IMR-90 (cell line): Measurements from ENCODE around the gene SPATA13. TPM values are rescaled to one million over a fixed set of nuclear protein-coding genes. Genes with fewer than 3 reads are reported as not detected.
A peak's percentile ranks its signal among the peaks of the same experiment; 100 is the strongest.

Experiments used
- ATAC-seq: fragments of 200-7000 bp; cut with Tn5 transposase; 2 replicates; pipeline ENCODE4 v1.9.1; 2020; ENCODE audit warnings: low read depth, mild to moderate bottlenecking, moderate library complexity
- BruUV-seq: library from RNA; stranded (reverse); fragments of 400-500 nt; replicated peaks from 2 replicates; lab custom pipeline; 2021; lab: Mats Ljungman, UMichigan
- CTCF ChIA-PET: fragments of 300-600 bp; formaldehyde crosslinking; extraction: SDS; loops from one replicate; lab custom pipeline; 2021; ENCODE audit warnings: antibody characterized with exemption; lab: Yijun Ruan, JAX
- POLR2A ChIA-PET: fragments of 300-600 bp; sonication (Branson Sonifier 250); formaldehyde crosslinking; loops from one replicate; lab custom pipeline; 2022; ENCODE audit warnings: antibody characterized with exemption; ENCODE audit not compliant: unreplicated experiment; lab: Charles Lee
- DNase-seq: peaks from one replicate; pipeline ENCODE4 v3.0.0; 2013
- H2AFZ ChIP-seq: replicated peaks from 2 replicates; pipeline ENCODE3; 2013; ENCODE audit warnings: low read length, mild to moderate bottlenecking; ENCODE audit not compliant: poor library complexity
- H2AK5ac ChIP-seq: 2 replicates; pipeline ENCODE4 v1.6.1; 2013; ENCODE audit warnings: low read depth, low read length, inconsistent platforms
- H2AK9ac ChIP-seq: replicated peaks from 2 replicates; pipeline ENCODE3; 2013; ENCODE audit warnings: mild to moderate bottlenecking, low read depth, low read length, moderate library complexity; ENCODE audit not compliant: poor library complexity
- H2BK120ac ChIP-seq: 2 replicates; pipeline ENCODE4 v1.6.1; 2013; ENCODE audit warnings: low read depth, low read length, inconsistent platforms
- H2BK15ac ChIP-seq: 3 replicates; pipeline ENCODE4 v1.6.1; 2013; ENCODE audit warnings: low read depth, low read length, inconsistent platforms
- H2BK20ac ChIP-seq: 2 replicates; pipeline ENCODE4 v1.6.1; 2013; ENCODE audit warnings: low read depth, mild to moderate bottlenecking, inconsistent platforms, low read length, moderate library complexity
- H2BK5ac ChIP-seq: 2 replicates; pipeline ENCODE4 v1.6.1; 2013; ENCODE audit warnings: mild to moderate bottlenecking, low read depth, low read length, inconsistent platforms; ENCODE audit not compliant: poor library complexity, severe bottlenecking
- H3K14ac ChIP-seq: replicated peaks from 2 replicates; pipeline ENCODE4 v1.6.1; 2013; ENCODE audit warnings: low read depth, low read length, inconsistent platforms
- H3K18ac ChIP-seq: 2 replicates; pipeline ENCODE4 v1.6.1; 2013; ENCODE audit warnings: low read depth, low read length, control low read depth
- H3K23ac ChIP-seq: 2 replicates; pipeline ENCODE4 v1.6.1; 2013; ENCODE audit warnings: low read depth, low read length, inconsistent platforms
- H3K27ac ChIP-seq: 2 replicates; pipeline ENCODE4 v1.5.1; 2013; ENCODE audit warnings: mild to moderate bottlenecking, control low read depth, low read length; ENCODE audit not compliant: insufficient read depth
- H3K27me3 ChIP-seq: 2 replicates; pipeline ENCODE4 v1.6.1; 2013; ENCODE audit warnings: low read length; ENCODE audit not compliant: control insufficient read depth, insufficient read depth
- H3K36me3 ChIP-seq: 2 replicates; pipeline ENCODE4 v1.6.1; 2013; ENCODE audit warnings: low read length, mixed read lengths; ENCODE audit not compliant: control insufficient read depth, insufficient read depth
- H3K4ac ChIP-seq: 2 replicates; pipeline ENCODE4 v1.6.1; 2013; ENCODE audit warnings: low read depth, low read length, inconsistent platforms
- H3K4me1 ChIP-seq: 2 replicates; pipeline ENCODE4 v1.6.1; 2013; ENCODE audit warnings: low read length, mixed read lengths; ENCODE audit not compliant: control insufficient read depth, insufficient read depth
- H3K4me2 ChIP-seq: 2 replicates; pipeline ENCODE4 v1.6.1; 2013; ENCODE audit warnings: low read depth, mild to moderate bottlenecking, control low read depth, low read length, moderate library complexity
- H3K4me3 ChIP-seq: 2 replicates; pipeline ENCODE4 v1.5.1; 2013; ENCODE audit warnings: low read depth, mild to moderate bottlenecking, control low read depth, low read length, moderate library complexity; ENCODE audit not compliant: insufficient read depth
- H3K56ac ChIP-seq: 2 replicates; pipeline ENCODE4 v1.6.1; 2013; ENCODE audit warnings: low read length, inconsistent platforms; ENCODE audit not compliant: insufficient read depth; ENCODE audit errors: extremely low read depth
- H3K79me1 ChIP-seq, 2 experiments: 2 replicates each; pipeline ENCODE4 v1.6.1; 2013; ENCODE audit warnings: low read length in 2 of 2, inconsistent platforms in 1 of 2, low read depth in 1 of 2
- H3K9ac ChIP-seq: 2 replicates; pipeline ENCODE4 v1.6.1; 2013; ENCODE audit warnings: low read depth, low read length, control low read depth
- H3K9me1 ChIP-seq: 2 replicates; pipeline ENCODE4 v1.6.1; 2013; ENCODE audit warnings: low read length, inconsistent platforms; ENCODE audit not compliant: insufficient read depth
- H3K9me3 ChIP-seq: 2 replicates; pipeline ENCODE4 v1.6.1; 2013; ENCODE audit warnings: low read length; ENCODE audit not compliant: control insufficient read depth, insufficient read depth
- H4K20me1 ChIP-seq: 2 replicates; pipeline ENCODE4 v1.6.1; 2013; ENCODE audit warnings: low read length, inconsistent platforms; ENCODE audit not compliant: insufficient read depth
- H4K5ac ChIP-seq: 2 replicates; pipeline ENCODE4 v1.6.1; 2013; ENCODE audit warnings: mild to moderate bottlenecking, low read depth, low read length, control low read depth
- H4K8ac ChIP-seq, 2 experiments: 2 replicates each; pipeline ENCODE4 v1.6.1; 2013; ENCODE audit warnings: low read depth in 2 of 2, low read length in 2 of 2, control low read depth in 1 of 2, inconsistent platforms in 1 of 2
- H4K91ac ChIP-seq: 2 replicates; pipeline ENCODE4 v1.6.1; 2013; ENCODE audit warnings: low read depth, low read length, inconsistent platforms; ENCODE audit not compliant: insufficient read depth
- BHLHE40 ChIP-seq: fragments of 150-350 bp; IDR thresholded peaks from 2 replicates; pipeline ENCODE4 v1.6.1; 2016; ENCODE audit warnings: mild to moderate bottlenecking, low read depth, low read length
- CEBPB ChIP-seq: IDR thresholded peaks from 2 replicates; pipeline ENCODE4 v1.6.1; 2012; ENCODE audit warnings: low read depth, low read length, improper control_type of control experiment
- CHD1 ChIP-seq: IDR thresholded peaks from 2 replicates; pipeline ENCODE4 v1.6.1; 2012; ENCODE audit warnings: low read depth, low read length, improper control_type of control experiment
- CTCF ChIP-seq: conservative IDR thresholded peaks from 2 replicates; pipeline ENCODE4 v1.5.1; 2012; ENCODE audit warnings: mild to moderate bottlenecking, low read depth, low read length, improper control_type of control experiment
- ELK1 ChIP-seq: fragments of 150-350 bp; IDR thresholded peaks from 2 replicates; pipeline ENCODE4 v1.6.1; 2016; ENCODE audit warnings: low read depth, mild to moderate bottlenecking, low read length, moderate library complexity, borderline replicate concordance
- FOS ChIP-seq: fragments of 150-350 bp; IDR thresholded peaks from 2 replicates; pipeline ENCODE4 v1.6.1; 2016; ENCODE audit warnings: low read depth, low read length
- MAZ ChIP-seq: IDR thresholded peaks from 2 replicates; pipeline ENCODE4 v1.6.1; 2012; ENCODE audit warnings: low read depth, mild to moderate bottlenecking, low read length, improper control_type of control experiment, moderate library complexity, borderline replicate concordance
- MXI1 ChIP-seq: IDR thresholded peaks from 2 replicates; pipeline ENCODE4 v1.6.1; 2012; ENCODE audit warnings: low read depth, mild to moderate bottlenecking, low read length, moderate library complexity, borderline replicate concordance
- NFE2L2 ChIP-seq: fragments of 150-350 bp; IDR thresholded peaks from 2 replicates; pipeline ENCODE4 v1.6.1; 2016; ENCODE audit warnings: low read depth, mild to moderate bottlenecking, low read length
- POLR2A ChIP-seq: IDR thresholded peaks from 2 replicates; pipeline ENCODE4 v1.6.1; 2012; ENCODE audit warnings: mild to moderate bottlenecking, low read depth, low read length
- RAD21 ChIP-seq: IDR thresholded peaks from 2 replicates; pipeline ENCODE4 v1.6.1; 2012; ENCODE audit warnings: low read length, improper control_type of control experiment
- RCOR1 ChIP-seq: IDR thresholded peaks from 2 replicates; pipeline ENCODE4 v1.6.1; 2012; ENCODE audit warnings: mild to moderate bottlenecking, low read length, improper control_type of control experiment; ENCODE audit not compliant: insufficient replicate concordance
- RFX5 ChIP-seq: IDR thresholded peaks from 2 replicates; pipeline ENCODE4 v1.8.0; 2012; ENCODE audit warnings: low read depth, mild to moderate bottlenecking, low read length, moderate library complexity
- SMC3 ChIP-seq: fragments of 150-350 bp; IDR thresholded peaks from 2 replicates; pipeline ENCODE4 v1.6.1; 2016; ENCODE audit warnings: low read depth, mild to moderate bottlenecking, antibody characterized with exemption, low read length, moderate library complexity
- USF2 ChIP-seq: fragments of 150-350 bp; IDR thresholded peaks from 2 replicates; pipeline ENCODE4 v1.6.1; 2017; ENCODE audit warnings: mild to moderate bottlenecking, antibody characterized with exemption, low read length, low read depth
- WGBS, 2 experiments: methylation state at CpG; one replicate each; pipeline versions ENCODE4 v1.1.5 to v1.1.7; 2013; ENCODE audit warnings: missing lambda C conversion rate in 2 of 2; ENCODE audit not compliant: insufficient read length in 1 of 2; ENCODE audit errors: extremely low coverage in 2 of 2; 5-methylcytosine and 5-hydroxymethylcytosine counted together
- dilution Hi-C: fragments of 300-500 bp; cut with HindIII; formaldehyde crosslinking; loops from one replicate; pipeline ENCODE4 v1.14.3; 2018; ENCODE audit warnings: low sequenced_read_pairs; ENCODE audit not compliant: unreplicated experiment
- in situ Hi-C: fragments of 300-500 bp; cut with MboI; formaldehyde crosslinking; loops from 3 replicates; pipeline ENCODE4 v1.14.3; 2019; ENCODE audit warnings: low sequenced_read_pairs, inconsistent platforms, mixed read lengths
- intact Hi-C: fragments of 100-400 bp; cut with micrococcal nuclease; formaldehyde crosslinking; loops from 2 replicates; pipeline ENCODE4 v1.10.0; 2022
- polyA plus RNA-seq, 3 experiments: library from polyadenylated mRNA; depleted of rRNA; stranded (reverse); fragments of >200 nt; gene quantifications; 2 replicates each; pipeline ENCODE4 v1.2.3, GENCODE V29; 2012; ENCODE audit warnings: low replicate concordance in 1 of 3
- total RNA-seq: library from RNA; depleted of rRNA; stranded (reverse); fragments of >200 nt; gene quantifications from 2 replicates; pipeline ENCODE4 v1.2.3, GENCODE V29; 2012

SPATA13 gene
- total and polyA plus RNA-seq, 2 of the 4 experiments (the other 2 are of a cell fraction), result 10.5 to 12.5 TPM

GRCh38 chr13:24142886-24143285, 17.6 kb upstream of the SPATA13 start:
- Histone ChIP-seq H4K5ac (no peak overlapping the region), H3K4me2 (no peak overlapping the region), H2AK9ac (no peak overlapping the region), H4K20me1 (no peaks in the 10 kb centered on the region), H3K56ac (no peak overlapping the region), H2BK120ac (no peak overlapping the region), H3K4ac (peak overlapping the region; percentile 37), H2BK5ac (no peak overlapping the region), H3K18ac (no peak overlapping the region), H2AFZ (no peak overlapping the region), H3K14ac (no peak overlapping the region), H2AK5ac (0 out of 2 replicates have a peak overlapping the region, but pooled peaks have one; percentile 2), H3K27ac (no peak overlapping the region), H3K4me3 (no peak overlapping the region), H2BK15ac (no peak overlapping the region), H3K9ac (no peak overlapping the region), H3K4me1 (peaks cover 5% of the 10 kb centered on the region), H3K9me3 (no peaks in the 10 kb centered on the region), H3K36me3 (no peaks in the 10 kb centered on the region), H4K8ac (peak overlapping the region in 1 of 2 experiments; percentile 15; a peak in 1 of 4 replicates), H3K79me1 (peaks cover 0 to 4% of the 10 kb centered on the region in 2 experiments; a peak in 1 of 4 replicates), H2BK20ac (no peak overlapping the region), H3K9me1 (peaks cover 2% of the 10 kb centered on the region; the same call in 1 of the 2 replicates), H3K23ac (no peak overlapping the region), H3K27me3 (no peaks in the 10 kb centered on the region), H4K91ac (no peak overlapping the region)
- WGBS, 2 experiments, result no CpG with 5 or more reads among the region's 4 CpGs
- ChIA-PET POLR2A (no interaction called here), CTCF (no interaction called here)
- BruUV-seq, result no TSS peak
- in situ Hi-C loops (no loop called here), dilution Hi-C loops (no loop called here), intact Hi-C loops (no loop called here)
- TF ChIP-seq MXI1 (no peak), SMC3 (no peak), ELK1 (no peak), USF2 (no peak), RFX5 (no peak), POLR2A (no peak), CTCF (no peak), FOS (no peak), RCOR1 (no peak), MAZ (no peak), NFE2L2 (no peak), RAD21 (no peak), CHD1 (no peak), CEBPB (no peak), BHLHE40 (no peak)
- ATAC-seq, result no peak
- DNase-seq, result no peak
